HG02885 (cell line): Measurements from ENCODE around the gene SMYD3.
"Not testable (repeated sequence)": the region's sequence is repeated elsewhere in the genome, so short reads cannot be mapped to it uniquely, and the experiment has no call there.

Source experiments
- ATAC-seq: cut with Tn5 transposase; IDR thresholded peaks from one replicate; pipeline ENCODE4 v1.9.1; 2021; ENCODE audit warnings: mild to moderate bottlenecking; ENCODE audit not compliant: unreplicated experiment, poor library complexity

Gene SMYD3

GRCh38 chr1:245842106-245842505 is 665.0 kb downstream of the SMYD3 start:
- no peak for ATAC-seq

- no peak for ATAC-seq
Observed at GRCh38 chr1:245840971-245841370, 666.1 kb downstream of the SMYD3 start.

GRCh38 chr1:245837718-245838117 is 669.4 kb downstream of the SMYD3 start:
- ATAC-seq = no peak

DNA sequence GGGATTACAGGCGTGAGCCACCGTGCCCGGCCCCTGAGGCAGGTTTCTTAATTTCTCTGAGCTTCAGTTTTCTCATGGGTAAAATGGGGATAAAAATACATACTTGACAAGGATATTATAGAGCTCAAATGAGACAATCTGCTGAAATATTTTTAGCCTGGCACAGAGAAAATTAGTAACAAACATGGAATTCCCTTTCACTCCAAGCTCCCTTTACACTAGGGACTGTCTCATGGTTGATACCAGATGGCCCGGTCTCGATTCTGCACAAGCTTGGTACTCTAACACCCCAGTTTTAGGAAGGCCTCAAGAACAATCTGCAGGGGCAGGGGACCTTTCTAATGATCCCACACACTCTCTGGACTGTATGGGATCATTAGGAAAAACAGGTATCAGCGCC is 671.7 kb downstream of the SMYD3 start:
- ATAC-seq = no peak

GRCh38 chr1:245834002-245834401 is 673.1 kb downstream of the SMYD3 start:
- no peak for ATAC-seq

DNA sequence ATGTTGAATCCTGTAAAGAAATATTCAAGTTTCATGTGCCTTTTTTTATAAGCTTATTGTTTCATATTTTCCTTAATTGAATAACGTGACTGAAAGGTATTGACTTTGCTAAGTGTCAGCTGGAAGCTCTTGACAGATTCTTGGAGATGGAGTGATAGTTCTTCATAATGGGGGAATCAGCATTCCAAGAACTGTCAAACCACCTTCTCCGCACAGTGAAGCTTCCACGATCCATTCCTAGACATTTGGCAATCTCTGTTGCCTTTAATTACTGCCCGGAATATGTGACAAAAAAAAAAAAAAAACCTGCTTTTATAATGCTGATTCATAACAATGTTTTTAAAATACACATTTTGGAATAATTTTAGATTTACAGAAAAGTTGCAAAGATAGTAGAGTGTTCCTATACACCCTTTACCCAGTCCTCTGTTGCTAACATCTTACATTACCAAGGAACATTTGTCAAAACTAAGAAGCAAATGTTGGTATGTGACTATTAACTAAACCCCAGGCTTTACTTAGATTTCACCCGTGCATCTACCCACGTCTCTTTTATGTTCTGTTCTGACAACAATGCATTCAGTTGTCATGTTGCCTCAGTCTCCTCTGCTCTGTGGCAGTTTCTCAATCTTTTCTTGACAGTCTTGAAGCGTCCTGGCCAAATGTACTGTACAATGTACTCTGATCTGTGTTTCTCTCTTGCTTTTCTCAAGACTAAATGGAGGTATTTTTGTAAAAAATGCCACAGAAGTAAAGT is 674.1 kb downstream of the SMYD3 start:
- ATAC-seq = no peak

DNA sequence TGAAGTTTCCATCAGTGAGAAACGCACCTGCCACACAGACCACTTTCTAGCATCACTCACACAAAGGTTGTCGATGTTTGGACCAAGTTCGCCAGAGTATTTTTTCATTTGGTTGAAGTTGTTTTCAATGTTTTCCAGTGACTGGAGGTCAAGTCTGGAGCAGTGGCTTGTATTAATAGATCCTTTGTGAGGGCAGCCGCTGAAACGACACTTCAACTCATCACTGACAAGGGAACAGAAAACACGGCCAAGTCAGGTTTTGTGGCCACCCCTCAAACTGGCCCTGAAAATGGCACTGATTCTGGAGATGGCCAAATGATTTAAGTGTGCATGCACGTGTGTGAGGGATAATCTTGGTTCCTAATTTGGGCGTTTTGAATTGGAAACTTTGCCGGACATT is 675.6 kb downstream of the SMYD3 start:
- ATAC-seq = no peak

DNA sequence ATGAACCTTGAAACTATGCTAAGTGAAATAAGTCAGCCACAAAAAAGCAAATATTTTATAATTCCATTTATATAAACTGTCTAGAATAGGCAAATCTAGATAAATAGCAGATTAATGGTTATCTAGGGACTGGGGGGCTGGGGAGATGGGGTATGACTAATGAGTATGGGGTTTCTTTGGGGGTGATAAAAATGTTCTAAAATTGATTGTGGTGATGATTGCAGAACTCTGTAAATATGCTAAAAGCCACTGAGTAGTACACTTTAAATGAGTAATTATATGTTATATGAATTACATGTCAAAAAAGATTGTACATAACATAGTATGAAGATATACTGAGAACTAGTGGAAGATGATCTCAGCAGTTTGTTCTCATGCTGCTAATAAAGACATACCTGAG is 677.3 kb downstream of the SMYD3 start:
- no peak for ATAC-seq

GRCh38 chr1:245829194-245829593 is 677.9 kb downstream of the SMYD3 start:
- peak; percentile 67 for ATAC-seq

GRCh38 chr1:245827301-245827700 is 679.8 kb downstream of the SMYD3 start:
- no peak for ATAC-seq

DNA sequence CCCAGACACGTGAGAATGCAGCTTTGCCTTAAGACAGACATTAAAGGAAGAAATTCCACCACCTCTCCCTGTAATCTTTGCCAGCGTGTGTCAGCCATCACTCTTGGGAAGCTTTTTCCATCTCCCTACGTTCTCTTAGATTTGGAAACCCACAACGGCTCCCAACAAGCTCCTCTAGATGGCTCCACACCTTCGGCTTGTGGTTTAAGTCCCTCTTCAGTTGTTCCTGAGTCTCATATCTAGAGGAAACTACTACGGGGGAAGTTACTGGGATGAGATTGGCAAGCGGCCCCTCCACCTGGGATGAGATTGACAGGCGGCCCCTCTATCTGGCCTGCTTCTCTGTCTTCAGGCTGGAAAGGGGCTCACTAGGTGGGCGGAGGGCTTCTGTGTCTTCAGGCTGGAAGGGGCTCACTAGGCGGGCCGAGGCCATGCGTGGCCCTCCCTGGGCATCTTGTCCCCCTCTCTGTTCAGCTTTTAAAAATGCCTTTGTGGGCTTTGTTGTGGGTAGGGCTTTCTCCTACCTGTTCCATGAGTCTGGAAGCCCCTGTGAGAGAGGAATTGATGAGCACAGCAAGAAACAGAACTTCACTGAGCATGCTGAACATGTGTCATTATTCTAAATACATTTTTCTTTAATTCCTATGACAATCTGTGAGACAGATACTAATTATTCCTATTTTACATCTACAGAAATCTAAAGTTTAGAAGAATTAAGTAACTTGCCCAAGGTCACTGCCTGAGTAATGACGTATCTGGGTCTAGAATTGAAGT is 681.8 kb downstream of the SMYD3 start:
- ATAC-seq = no peak

DNA sequence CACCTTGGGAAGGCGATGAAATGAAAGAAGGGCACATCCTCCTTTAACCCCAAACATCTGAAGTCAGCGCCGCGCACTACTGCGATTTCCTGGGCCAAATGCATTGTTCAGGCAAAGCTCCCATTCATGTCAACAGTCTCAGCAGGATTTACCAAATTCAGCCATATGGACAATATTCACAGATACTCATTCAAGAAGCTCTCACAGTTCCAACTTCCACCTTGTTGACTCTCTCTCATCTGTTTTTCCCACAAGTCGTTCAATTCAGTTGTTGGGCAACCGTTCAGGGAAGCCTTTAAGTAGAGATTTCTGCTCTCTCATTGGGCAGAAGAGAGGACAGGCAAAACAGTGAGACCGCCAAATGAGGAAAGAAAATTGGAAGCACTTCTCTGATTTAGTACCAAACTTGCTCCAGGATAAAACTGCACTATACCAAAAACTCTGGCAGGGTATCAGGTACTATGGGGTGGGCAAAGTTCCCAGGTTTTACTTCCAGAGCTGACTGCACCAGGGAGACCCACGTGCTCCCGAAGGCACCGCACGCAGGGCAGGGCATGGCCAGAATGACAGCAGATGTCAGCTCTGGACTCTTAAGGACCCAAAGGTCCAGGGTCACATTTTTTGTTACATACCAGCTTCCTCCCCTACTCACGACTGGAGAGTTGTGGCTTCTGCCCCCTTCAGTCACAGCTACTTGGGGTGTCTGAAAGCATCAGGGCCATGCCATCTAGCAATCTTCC is 683.5 kb downstream of the SMYD3 start:
- no peak for ATAC-seq

GRCh38 chr1:245822996-245823395 is 684.1 kb downstream of the SMYD3 start:
- no peak for ATAC-seq

DNA sequence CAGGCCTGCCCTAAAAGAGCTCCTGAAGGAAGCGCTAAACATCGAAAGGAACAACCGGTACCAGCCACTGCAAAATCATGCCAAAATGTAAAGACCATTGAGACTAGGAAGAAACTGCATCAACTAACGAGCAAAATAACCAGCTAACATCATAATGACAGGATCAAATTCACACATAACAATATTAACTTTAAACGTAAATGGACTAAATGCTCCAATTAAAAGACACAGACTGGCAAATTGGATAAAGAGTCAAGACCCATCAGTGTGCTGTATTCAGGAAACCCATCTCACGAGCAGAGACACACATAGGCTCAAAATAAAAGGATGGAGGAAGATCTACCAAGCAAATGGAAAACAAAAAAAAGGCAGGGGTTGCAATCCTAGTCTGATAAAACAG is 688.7 kb downstream of the SMYD3 start:
- not testable (repeated sequence) for ATAC-seq

DNA sequence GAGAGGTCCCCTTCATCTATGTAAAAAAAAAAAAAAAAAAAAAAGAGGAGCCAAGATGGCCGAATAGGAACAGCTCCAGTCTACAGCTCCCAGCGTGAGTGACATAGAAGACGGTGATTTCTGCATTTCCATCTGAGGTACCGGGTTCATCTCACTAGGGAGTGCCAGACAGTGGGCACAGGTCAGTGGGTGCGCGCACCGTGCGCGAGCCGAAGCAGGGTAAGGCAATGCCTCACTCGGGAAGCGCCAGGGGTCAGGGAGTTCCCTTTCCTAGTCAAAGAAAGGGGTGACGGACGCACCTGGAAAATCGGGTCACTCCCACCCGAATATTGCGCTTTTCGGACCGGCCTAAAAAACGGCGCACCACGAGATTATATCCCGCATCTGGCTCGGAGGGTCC is 690.6 kb downstream of the SMYD3 start:
- not testable (repeated sequence) for ATAC-seq

DNA sequence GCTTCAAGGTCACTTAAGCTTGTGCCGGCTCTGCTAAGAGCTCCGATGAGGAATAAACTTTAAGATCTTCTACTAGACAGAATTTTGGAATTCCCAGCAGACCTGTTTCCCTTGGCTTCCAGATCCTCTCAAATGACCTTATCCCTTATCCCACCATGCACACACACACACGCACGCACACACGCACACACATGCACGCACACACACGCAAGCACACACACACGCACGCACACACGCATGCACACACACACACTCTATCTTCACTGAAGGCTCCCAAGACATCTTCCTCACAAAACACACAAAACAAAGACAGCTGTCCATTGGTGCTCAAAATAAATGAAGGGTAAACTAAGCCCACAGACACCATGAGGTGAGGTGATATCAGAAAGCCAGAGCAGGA is 692.4 kb downstream of the SMYD3 start:
- no peak for ATAC-seq

DNA sequence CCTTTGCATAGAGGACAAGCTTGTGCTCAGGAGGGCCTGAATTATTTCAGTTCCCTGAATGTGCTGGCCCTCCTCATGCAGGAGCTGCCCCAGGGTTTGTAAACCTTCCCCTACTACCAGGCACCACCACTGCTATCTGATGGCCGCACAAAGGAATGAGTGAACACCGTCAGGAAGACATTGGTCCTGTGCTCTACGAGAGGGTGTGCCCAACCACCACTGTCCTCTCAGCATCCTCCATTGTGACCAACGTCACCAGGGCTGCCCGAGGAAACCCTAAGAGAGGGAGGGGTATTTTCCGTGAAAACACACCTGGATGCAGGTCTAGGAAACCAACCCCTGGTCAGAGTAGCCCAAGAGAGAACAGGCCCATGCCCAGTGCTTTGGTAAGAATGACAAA is 694.8 kb downstream of the SMYD3 start:
- ATAC-seq = no peak

DNA sequence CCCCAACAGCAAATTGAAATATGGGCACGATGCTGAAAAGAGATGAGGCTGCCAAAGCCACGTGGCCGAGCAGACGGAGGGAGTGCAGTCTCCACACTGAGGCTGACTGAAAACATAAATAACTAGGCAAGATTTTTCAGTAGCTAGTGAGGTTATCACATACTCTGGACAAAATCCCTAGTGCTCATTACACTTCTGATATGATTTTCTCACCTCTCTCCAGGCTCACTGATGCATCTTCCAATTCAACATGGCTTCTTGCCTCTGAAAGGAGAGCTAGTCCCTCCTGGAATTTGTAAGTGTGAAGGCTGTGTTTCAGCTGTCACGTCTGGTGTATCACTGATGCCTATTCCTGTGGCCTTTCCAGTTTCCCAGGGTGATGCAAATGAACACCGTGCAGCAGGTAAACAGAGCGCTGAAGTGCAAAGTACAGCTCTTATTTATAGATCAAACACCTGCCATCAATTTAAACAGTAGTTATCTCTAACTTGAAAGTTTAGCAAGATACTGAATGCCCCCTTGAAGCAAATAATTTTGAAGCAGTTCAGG is 696.2 kb downstream of the SMYD3 start:
- ATAC-seq = no peak

GRCh38 chr1:245810181-245810769 is 696.8 kb downstream of the SMYD3 start:
- ATAC-seq = no peak

GRCh38 chr1:245809361-245809760 is 697.7 kb downstream of the SMYD3 start:
- no peak for ATAC-seq
